ENCODE data around the gene PLA2G2D.

Gene PLA2G2D

DNA sequence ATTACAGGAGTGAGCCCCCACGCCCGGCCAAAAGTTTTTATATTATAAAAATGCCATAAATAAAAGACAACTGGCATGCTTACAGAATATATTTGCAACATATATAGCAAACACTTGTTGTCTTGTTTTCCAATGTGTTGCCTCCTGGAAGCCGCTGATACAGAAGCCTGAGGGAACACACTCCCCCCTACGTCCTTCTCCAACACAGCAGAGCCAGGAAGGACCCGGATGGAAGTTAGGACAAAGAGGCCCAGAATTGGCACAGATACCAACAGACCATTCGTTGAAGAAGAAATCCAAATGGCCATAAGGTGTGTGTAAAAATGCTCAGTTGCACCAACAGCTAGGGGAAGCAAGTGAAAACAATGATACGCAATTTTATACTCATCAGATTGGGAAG is 50.6 kb downstream of the PLA2G2D start:
- no peaks in the 10 kb centered on the region for H3K4me1 Mint-ChIP-seq
- H3K36me3 Mint-ChIP-seq (ENCODE audit: low read depth), result no peaks in the 10 kb centered on the region
- H3K4me3 Mint-ChIP-seq, result no peak overlapping the region
- H3K9me3 Mint-ChIP-seq, result no peaks in the 10 kb centered on the region
- peaks cover 8% of the 10 kb centered on the region for H3K27me3 Mint-ChIP-seq (ENCODE audit: low read depth)
- no peak overlapping the region for H3K27ac Mint-ChIP-seq
- TF ChIP-seq, protein P1, sequence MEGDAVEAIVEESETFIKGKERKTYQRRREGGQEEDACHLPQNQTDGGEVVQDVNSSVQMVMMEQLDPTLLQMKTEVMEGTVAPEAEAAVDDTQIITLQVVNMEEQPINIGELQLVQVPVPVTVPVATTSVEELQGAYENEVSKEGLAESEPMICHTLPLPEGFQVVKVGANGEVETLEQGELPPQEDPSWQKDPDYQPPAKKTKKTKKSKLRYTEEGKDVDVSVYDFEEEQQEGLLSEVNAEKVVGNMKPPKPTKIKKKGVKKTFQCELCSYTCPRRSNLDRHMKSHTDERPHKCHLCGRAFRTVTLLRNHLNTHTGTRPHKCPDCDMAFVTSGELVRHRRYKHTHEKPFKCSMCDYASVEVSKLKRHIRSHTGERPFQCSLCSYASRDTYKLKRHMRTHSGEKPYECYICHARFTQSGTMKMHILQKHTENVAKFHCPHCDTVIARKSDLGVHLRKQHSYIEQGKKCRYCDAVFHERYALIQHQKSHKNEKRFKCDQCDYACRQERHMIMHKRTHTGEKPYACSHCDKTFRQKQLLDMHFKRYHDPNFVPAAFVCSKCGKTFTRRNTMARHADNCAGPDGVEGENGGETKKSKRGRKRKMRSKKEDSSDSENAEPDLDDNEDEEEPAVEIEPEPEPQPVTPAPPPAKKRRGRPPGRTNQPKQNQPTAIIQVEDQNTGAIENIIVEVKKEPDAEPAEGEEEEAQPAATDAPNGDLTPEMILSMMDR (IDR thresholded peaks at IDR 0.05; ENCODE audit: unreplicated experiment in 3 of 3), result no peak

DNA sequence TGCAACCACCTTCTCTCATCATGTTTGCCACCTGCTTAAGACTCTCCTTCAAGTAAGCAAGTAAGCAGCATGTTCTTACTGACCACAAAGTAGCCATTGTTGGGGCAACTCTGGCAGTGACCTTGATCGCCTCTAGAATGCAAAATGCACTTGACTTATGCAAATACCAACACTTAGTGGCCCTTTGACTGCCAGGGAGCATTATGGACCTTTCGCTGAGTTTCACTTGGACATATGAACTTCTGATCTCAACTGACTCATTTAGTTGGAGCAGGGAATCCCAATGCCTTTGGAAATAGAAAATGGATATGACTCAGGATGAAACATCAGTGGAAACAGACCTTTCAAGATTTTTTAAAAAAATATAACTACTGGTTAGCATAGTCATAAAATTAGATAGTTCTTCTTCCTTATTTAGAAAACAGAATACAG is 55.5 kb downstream of the PLA2G2D start:
- Mint-ChIP-seq H3K4me3 (no peak overlapping the region), H3K9me3 (no peaks in the 10 kb centered on the region), H3K27me3 (ENCODE audit: low read depth) (peaks cover 7% of the 10 kb centered on the region), H3K4me1 (no peaks in the 10 kb centered on the region), H3K36me3 (ENCODE audit: low read depth) (no peaks in the 10 kb centered on the region), H3K27ac (no peak overlapping the region)
- TF ChIP-seq, protein P1 (IDR thresholded peaks at IDR 0.05; ENCODE audit: unreplicated experiment in 3 of 3), result no peak

Measured in nephron (organoid).